OCI-LY7 (cell line): ENCODE measurements around the gene DSCAM. TPM values are rescaled to one million over a fixed set of nuclear protein-coding genes. Genes with fewer than 3 reads are reported as not detected.
"Not testable (repeated sequence)": the region's sequence is repeated elsewhere in the genome, so short reads cannot be mapped to it uniquely, and the experiment has no call there.

Source experiments
- BruUV-seq: library from RNA; stranded (reverse); fragments of 400-500 nt; replicated peaks from 2 replicates; lab custom pipeline; 2021; lab: Mats Ljungman, UMichigan
- CTCF ChIA-PET: fragments of 300-600 bp; sonication (Branson Sonifier 250); formaldehyde crosslinking; loops from one replicate; lab custom pipeline; 2022; ENCODE audit warnings: antibody characterized with exemption; ENCODE audit not compliant: unreplicated experiment; lab: Charles Lee
- POLR2A ChIA-PET: fragments of 300-600 bp; sonication (Branson Sonifier 250); formaldehyde crosslinking; loops from one replicate; lab custom pipeline; 2022; ENCODE audit warnings: antibody characterized with exemption; lab: Charles Lee
- DNase-seq: peaks from one replicate; pipeline ENCODE4 v3.0.0-alpha.2; 2015; ENCODE audit warnings: low spot score
- H2AFZ ChIP-seq: fragments of 200-600 bp; sonication (generic), shearing (Covaris generic); 2 replicates; pipeline ENCODE4 v1.6.1; 2014; ENCODE audit warnings: mild to moderate bottlenecking, antibody characterized with exemption, low read length, moderate library complexity
- H3K27ac ChIP-seq: fragments of 200-600 bp; sonication (generic); 2 replicates; pipeline ENCODE4 v1.5.1; 2014; ENCODE audit warnings: mixed run types, low read depth, mild to moderate bottlenecking, moderate library complexity, low read length, inconsistent platforms; ENCODE audit not compliant: poor library complexity, severe bottlenecking
- H3K36me3 ChIP-seq: fragments of 200-600 bp; sonication (generic); 2 replicates; pipeline ENCODE4 v1.6.1; 2014; ENCODE audit warnings: mild to moderate bottlenecking, antibody characterized with exemption, low read length, moderate library complexity, mixed read lengths; ENCODE audit not compliant: insufficient read depth
- H3K4me1 ChIP-seq: fragments of 200-600 bp; sonication (generic); 2 replicates; pipeline ENCODE4 v1.5.1; 2014; ENCODE audit warnings: mild to moderate bottlenecking, low read length; ENCODE audit not compliant: insufficient read depth, poor library complexity, severe bottlenecking
- H3K4me2 ChIP-seq: fragments of 200-600 bp; sonication (generic); 2 replicates; pipeline ENCODE4 v1.6.1; 2014; ENCODE audit warnings: mild to moderate bottlenecking, low read length
- H3K4me3 ChIP-seq: fragments of 200-600 bp; sonication (generic); 2 replicates; pipeline ENCODE4 v1.5.1; 2014; ENCODE audit warnings: mild to moderate bottlenecking, low read depth, low read length; ENCODE audit not compliant: poor library complexity, severe bottlenecking
- H3K79me2 ChIP-seq: fragments of 200-600 bp; sonication (generic); 2 replicates; pipeline ENCODE4 v1.6.1; 2016; ENCODE audit warnings: low read depth, mild to moderate bottlenecking, low read length, moderate library complexity, mixed read lengths; ENCODE audit not compliant: insufficient read depth
- H3K9me2 ChIP-seq: fragments of 200-600 bp; sonication (generic); 2 replicates; pipeline ENCODE4 v1.6.1; 2016; ENCODE audit warnings: mild to moderate bottlenecking, low read length, mixed read lengths; ENCODE audit not compliant: insufficient read depth
- H3K9me3 ChIP-seq: fragments of 200-600 bp; sonication (generic); 2 replicates; pipeline ENCODE4 v1.6.1; 2014; ENCODE audit warnings: mild to moderate bottlenecking, mixed run types, low read length, mixed read lengths
- H4K20me1 ChIP-seq: fragments of 200-600 bp; sonication (generic); 2 replicates; pipeline ENCODE4 v1.6.1; 2014; ENCODE audit warnings: mild to moderate bottlenecking, antibody characterized with exemption, low read length, moderate library complexity, mixed read lengths; ENCODE audit not compliant: insufficient read depth
- EZH2phosphoT487 ChIP-seq: fragments of 200-600 bp; sonication (generic); IDR thresholded peaks from 2 replicates; pipeline ENCODE4 v1.6.1; 2018; ENCODE audit warnings: low read depth, borderline replicate concordance, mild to moderate bottlenecking, mixed run types, antibody characterized with exemption, low read length, moderate library complexity, mixed read lengths
- intact Hi-C: fragments of 100-400 bp; cut with micrococcal nuclease; formaldehyde crosslinking; loops from one replicate; pipeline ENCODE4 v1.10.0; 2022; ENCODE audit not compliant: unreplicated experiment
- total RNA-seq, 2 experiments: library from RNA; depleted of rRNA in 1 of 2; stranded (reverse); fragments of >200 nt in 1 of 2; shearing (Covaris generic) in 1 of 2; gene quantifications; 2 replicates each; pipeline ENCODE4 v1.2.3, GENCODE V29; 2014 to 2022
- TF ChIP-seq, protein P1 (sequence below): fragments of 200-600 bp; sonication (generic); conservative IDR thresholded peaks from 2 replicates; pipeline ENCODE4 v1.5.1; 2014; ENCODE audit warnings: mild to moderate bottlenecking, antibody characterized with exemption, low read length, moderate library complexity, mixed read lengths

The DSCAM gene
- total RNA-seq, 2 experiments from 2014 or later, result not detected

DNA sequence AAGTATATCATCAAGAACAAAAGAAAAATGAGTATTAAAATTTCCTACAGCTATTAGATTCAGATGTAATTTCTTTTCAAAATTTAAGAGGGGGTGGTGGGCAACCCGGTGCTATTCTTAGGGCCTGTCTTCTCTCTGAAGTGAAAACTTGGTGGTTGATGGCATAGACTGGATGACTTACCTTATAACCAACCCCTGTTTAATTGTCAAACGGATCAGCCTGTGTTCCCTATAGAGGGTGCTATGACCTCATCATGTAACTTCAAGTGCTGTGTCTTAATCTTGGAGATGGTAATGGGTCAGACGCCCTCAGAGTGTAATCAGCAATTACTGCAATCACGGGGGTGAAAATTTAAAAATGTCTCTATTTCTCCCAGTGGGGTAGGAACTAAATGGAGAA lies 803.5 kb downstream of the DSCAM start:
- Histone ChIP-seq H3K9me2 (no peaks in the 10 kb centered on the region), H3K27ac (no peak overlapping the region), H3K4me2 (no peak overlapping the region), H3K9me3 (no peaks in the 10 kb centered on the region), H3K79me2 (no peaks in the 10 kb centered on the region), H3K36me3 (no peaks in the 10 kb centered on the region), H3K4me1 (no peaks in the 10 kb centered on the region), H3K4me3 (no peak overlapping the region), H4K20me1 (no peaks in the 10 kb centered on the region), H2AFZ (no peak overlapping the region)
- BruUV-seq, result no TSS peak
- intact Hi-C loops, result no loop called here
- TF ChIP-seq, protein P1, sequence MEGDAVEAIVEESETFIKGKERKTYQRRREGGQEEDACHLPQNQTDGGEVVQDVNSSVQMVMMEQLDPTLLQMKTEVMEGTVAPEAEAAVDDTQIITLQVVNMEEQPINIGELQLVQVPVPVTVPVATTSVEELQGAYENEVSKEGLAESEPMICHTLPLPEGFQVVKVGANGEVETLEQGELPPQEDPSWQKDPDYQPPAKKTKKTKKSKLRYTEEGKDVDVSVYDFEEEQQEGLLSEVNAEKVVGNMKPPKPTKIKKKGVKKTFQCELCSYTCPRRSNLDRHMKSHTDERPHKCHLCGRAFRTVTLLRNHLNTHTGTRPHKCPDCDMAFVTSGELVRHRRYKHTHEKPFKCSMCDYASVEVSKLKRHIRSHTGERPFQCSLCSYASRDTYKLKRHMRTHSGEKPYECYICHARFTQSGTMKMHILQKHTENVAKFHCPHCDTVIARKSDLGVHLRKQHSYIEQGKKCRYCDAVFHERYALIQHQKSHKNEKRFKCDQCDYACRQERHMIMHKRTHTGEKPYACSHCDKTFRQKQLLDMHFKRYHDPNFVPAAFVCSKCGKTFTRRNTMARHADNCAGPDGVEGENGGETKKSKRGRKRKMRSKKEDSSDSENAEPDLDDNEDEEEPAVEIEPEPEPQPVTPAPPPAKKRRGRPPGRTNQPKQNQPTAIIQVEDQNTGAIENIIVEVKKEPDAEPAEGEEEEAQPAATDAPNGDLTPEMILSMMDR, result no peak
- TF ChIP-seq EZH2phosphoT487, result no peak
- ChIA-PET CTCF (no interaction called here), POLR2A (no interaction called here)
- no peak for DNase-seq

DNA sequence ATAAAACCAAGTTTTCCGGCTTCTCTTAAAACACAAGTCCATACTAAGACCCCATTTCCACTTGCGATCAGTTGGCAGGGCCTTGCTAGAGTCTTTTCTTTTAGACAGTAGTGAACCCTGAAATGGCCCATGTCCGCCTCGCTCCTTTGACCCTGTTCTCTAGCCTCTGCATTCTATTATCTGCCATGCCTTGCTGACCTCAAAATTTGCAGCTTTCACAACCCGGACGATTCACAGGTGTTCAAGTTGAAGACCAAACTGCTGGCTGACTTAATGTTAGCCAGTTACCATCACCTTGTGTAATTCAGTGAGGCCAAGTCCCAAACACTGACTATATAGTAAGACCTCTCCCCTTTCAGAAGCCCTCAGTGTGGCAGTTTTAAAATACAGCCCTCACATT lies 805.5 kb downstream of the DSCAM start:
- H3K4me1 ChIP-seq, result no peaks in the 10 kb centered on the region
- no TSS peak for BruUV-seq
- no peak for DNase-seq
- no peaks in the 10 kb centered on the region for H3K9me3 ChIP-seq
- TF ChIP-seq, protein P1, result no peak
- no peak for TF ChIP-seq EZH2phosphoT487
- no peaks in the 10 kb centered on the region for H4K20me1 ChIP-seq
- H3K9me2 ChIP-seq, result no peaks in the 10 kb centered on the region
- CTCF ChIA-PET, result no interaction called here
- POLR2A ChIA-PET, result interaction anchor here (1.2 kb wide), 1 partner anchor 9 kb away, joined by 4 read pairs; no protein-coding TSS in a partner anchor
- no peaks in the 10 kb centered on the region for H3K36me3 ChIP-seq
- intact Hi-C loops, result no loop called here
- no peak overlapping the region for H3K4me3 ChIP-seq
- no peak overlapping the region for H3K4me2 ChIP-seq
- no peaks in the 10 kb centered on the region for H3K79me2 ChIP-seq
- H2AFZ ChIP-seq, result no peak overlapping the region
- H3K27ac ChIP-seq, result no peak overlapping the region

DNA sequence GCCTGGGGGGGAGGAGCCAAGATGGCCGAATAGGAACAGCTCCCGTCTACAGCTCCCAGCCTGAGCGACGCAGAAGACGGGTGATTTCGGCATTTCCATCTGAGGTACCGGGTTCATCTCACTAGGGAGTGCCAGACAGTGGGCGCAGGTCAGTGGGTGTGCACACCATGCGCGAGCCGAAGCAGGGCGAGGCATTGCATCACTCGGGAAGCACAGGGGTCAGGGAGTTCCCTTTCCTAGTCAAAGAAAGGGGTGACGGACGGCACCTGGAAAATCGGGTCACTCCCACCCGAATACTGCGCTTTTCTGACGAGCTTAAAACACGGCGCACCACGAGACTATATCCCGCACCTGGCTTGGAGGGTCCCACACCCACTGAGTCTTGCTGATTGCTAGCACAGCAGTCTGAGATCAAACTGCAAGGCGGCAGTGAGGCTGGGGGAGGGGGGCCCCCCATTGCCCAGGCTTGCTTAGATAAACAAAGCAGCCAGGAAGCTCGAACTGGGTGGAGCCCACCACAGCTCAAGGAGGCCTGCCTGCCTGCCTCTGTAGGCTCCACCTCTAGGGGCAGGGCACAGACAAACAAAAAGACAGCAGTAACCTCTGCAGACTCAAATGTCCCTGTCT lies 813.7 kb downstream of the DSCAM start:
- intact Hi-C loops, H3K27ac ChIP-seq, POLR2A ChIA-PET, H3K79me2 ChIP-seq, H3K9me2 ChIP-seq, H4K20me1 ChIP-seq, H3K4me2 ChIP-seq, H3K4me3 ChIP-seq, H3K4me1 ChIP-seq, BruUV-seq, DNase-seq, H3K36me3 ChIP-seq, H3K9me3 ChIP-seq, CTCF ChIA-PET, H2AFZ ChIP-seq: not testable (repeated sequence)
